GM12878 (cell line): ENCODE measurements around the gene VIL1. TPM values are rescaled to one million over a fixed set of nuclear protein-coding genes. Genes with fewer than 3 reads are reported as not detected.

Source experiments
- ATAC-seq: fragments of 200-7000 bp; cut with Tn5 transposase; 3 replicates; pipeline ENCODE4 v1.9.1; 2020; ENCODE audit warnings: mild to moderate bottlenecking, moderate library complexity
- BruUV-seq: library from RNA; stranded (reverse); fragments of 400-500 nt; replicated peaks from 2 replicates; lab custom pipeline; 2021; lab: Mats Ljungman, UMichigan
- CTCF ChIA-PET: fragments of 300-600 bp; sonication (Branson Sonifier 250); formaldehyde crosslinking; extraction: SDS; loops from one replicate; lab custom pipeline; 2021; ENCODE audit warnings: inconsistent platforms; lab: Yijun Ruan, JAX
- POLR2A ChIA-PET: fragments of 350-600 bp; formaldehyde crosslinking; extraction: SDS; loops from one replicate; lab custom pipeline; 2021; ENCODE audit warnings: inconsistent platforms; lab: Charles Lee
- RAD21 ChIA-PET: fragments of 300-600 bp; sonication (Branson Sonifier 250); formaldehyde crosslinking; loops from one replicate; lab custom pipeline; 2023; ENCODE audit warnings: antibody characterized with exemption; ENCODE audit not compliant: unreplicated experiment; lab: Charles Lee
- SMC1A ChIA-PET: fragments of 300-600 bp; sonication (Branson Sonifier 250); formaldehyde crosslinking; loops from one replicate; lab custom pipeline; 2023; ENCODE audit not compliant: unreplicated experiment, uncharacterized antibody; lab: Charles Lee
- DNase-seq: peaks from one replicate; pipeline ENCODE4 v3.0.0-alpha.2; 2011; ENCODE audit warnings: low read depth, low spot score
- FAIRE-seq: peaks from 3 replicates; lab custom pipeline; 2011; peaks lifted over from hg19 to GRCh38; lab: Jason Lieb, UNC
- H2AFZ ChIP-seq: 2 replicates; pipeline ENCODE4 v1.6.0; 2011; ENCODE audit warnings: low read depth, low read length, control low read depth; ENCODE audit not compliant: control insufficient read depth
- H3K27ac ChIP-seq: 2 replicates; pipeline ENCODE4 v1.5.1; 2011; ENCODE audit warnings: control low read depth; ENCODE audit not compliant: control insufficient read depth, insufficient read depth
- H3K27me3 ChIP-seq, 2 experiments: replicated peaks in 1 of 2; 2 replicates each; pipeline versions ENCODE4 v1.6.0 to v1.6.1; 2011; ENCODE audit warnings: low read length in 1 of 2; ENCODE audit not compliant: control insufficient read depth in 2 of 2, insufficient read depth in 2 of 2
- H3K36me3 ChIP-seq, 2 experiments: 2 replicates each; pipeline ENCODE4 v1.5.1; 2011; ENCODE audit warnings: low read length in 1 of 2; ENCODE audit not compliant: control insufficient read depth in 2 of 2, insufficient read depth in 2 of 2
- H3K4me1 ChIP-seq: 2 replicates; pipeline ENCODE4 v1.6.1; 2011; ENCODE audit warnings: mild to moderate bottlenecking, low read length, moderate library complexity, mixed read lengths; ENCODE audit not compliant: control insufficient read depth, insufficient read depth
- H3K4me2 ChIP-seq: 2 replicates; pipeline ENCODE4 v1.6.0; 2011; ENCODE audit warnings: control low read depth; ENCODE audit not compliant: control insufficient read depth, insufficient read depth
- H3K4me3 ChIP-seq: fragments of 200-600 bp; sonication (generic); 2 replicates; pipeline ENCODE4 v1.5.1; 2016
- H3K79me2 ChIP-seq: 2 replicates; pipeline ENCODE4 v1.6.0; 2011; ENCODE audit warnings: low read length; ENCODE audit not compliant: control insufficient read depth, insufficient read depth
- H3K9ac ChIP-seq: 2 replicates; pipeline ENCODE4 v1.8.0; 2011; ENCODE audit warnings: low read length, control low read depth, mixed read lengths; ENCODE audit not compliant: control insufficient read depth, insufficient read depth
- H3K9me3 ChIP-seq: replicated peaks from 3 replicates; pipeline ENCODE4 v1.5.1; 2011; ENCODE audit warnings: mild to moderate bottlenecking, low read length; ENCODE audit not compliant: control insufficient read depth, insufficient read depth
- H4K20me1 ChIP-seq: 2 replicates; pipeline ENCODE4 v1.6.0; 2011; ENCODE audit not compliant: control insufficient read depth, insufficient read depth
- BHLHE40 ChIP-seq, 2 experiments: fragments of 450-650 bp in 1 of 2; IDR thresholded peaks; 2 replicates each; pipeline ENCODE4 v1.6.1; 2011 to 2017; ENCODE audit warnings: low read depth in 2 of 2, borderline replicate concordance in 1 of 2, improper control_type of control experiment in 1 of 2, low read length in 1 of 2, mild to moderate bottlenecking in 1 of 2
- CHD4 ChIP-seq: fragments of 200-600 bp; sonication (generic); IDR thresholded peaks from 2 replicates; pipeline ENCODE4 v1.6.1; 2016; ENCODE audit warnings: mild to moderate bottlenecking
- HDAC6 ChIP-seq: fragments of 200-600 bp; sonication (generic); IDR thresholded peaks from one replicate; pipeline ENCODE4 v1.8.0; 2017; ENCODE audit warnings: antibody characterized with exemption; ENCODE audit not compliant: unreplicated experiment
- POLR2AphosphoS2 ChIP-seq: IDR thresholded peaks from 2 replicates; pipeline ENCODE4 v1.6.1; 2011; ENCODE audit warnings: low read depth, mild to moderate bottlenecking, low read length, improper control_type of control experiment, moderate library complexity
- SMAD1 ChIP-seq: fragments of 450-650 bp; IDR thresholded peaks from 2 replicates; pipeline ENCODE4 v1.6.1; 2018; ENCODE audit warnings: mild to moderate bottlenecking, low read depth; ENCODE audit not compliant: partially characterized antibody
- SREBF2 ChIP-seq: IDR thresholded peaks from 2 replicates; pipeline ENCODE4 v1.6.1; 2012; ENCODE audit warnings: mild to moderate bottlenecking, low read length
- STAT1 ChIP-seq: fragments of 450-650 bp; conservative IDR thresholded peaks from 2 replicates; pipeline ENCODE4 v1.6.1; 2014; ENCODE audit warnings: antibody characterized with exemption, mild to moderate bottlenecking
- STAT3 ChIP-seq: IDR thresholded peaks from 2 replicates; pipeline ENCODE4 v1.6.1; 2011; ENCODE audit warnings: low read depth, low read length, improper control_type of control experiment
- USF1 ChIP-seq: IDR thresholded peaks from 2 replicates; pipeline ENCODE4 v1.6.1; 2011; ENCODE audit warnings: borderline replicate concordance, low read depth, mild to moderate bottlenecking, moderate library complexity, mixed read lengths, low read length; ENCODE audit not compliant: insufficient read depth; ENCODE audit errors: extremely low read length
- WGBS: methylation state at CpG from one replicate; pipeline ENCODE4 v1.1.6; 2016; ENCODE audit warnings: low lambda C conversion rate; ENCODE audit not compliant: insufficient replicate concordance, insufficient coverage; ENCODE audit errors: missing lambda C conversion rate; 5-methylcytosine and 5-hydroxymethylcytosine counted together
- in situ Hi-C: fragments of 300-500 bp; cut with MboI; formaldehyde crosslinking; loops from 9 replicates; pipeline ENCODE4 v1.14.3; 2018; ENCODE audit warnings: mixed read lengths
- intact Hi-C: fragments of 100-400 bp; cut with micrococcal nuclease; formaldehyde crosslinking; loops from one replicate; pipeline ENCODE4 v1.14.2; 2022; ENCODE audit not compliant: unreplicated experiment
- polyA plus RNA-seq, 11 experiments: library from polyadenylated mRNA; depleted of rRNA in 4 of 11; unstranded in 6 of 11; stranded (reverse) in 5 of 11; fragments of >200 nt; fragmentation: Nextera tagmentation in 4 of 11; fragmentation: Illumina TruSeq in 1 of 11; extraction: Ambion mirVana in 4 of 11; extraction: Trizol in 1 of 11; gene quantifications; 1 replicate in 1 of 11; 2 replicates in 10 of 11; pipeline versions ENCODE4 v1.2.1 to v1.2.3, GENCODE V29; 2011 to 2016; ENCODE audit warnings: inconsistent platforms in 2 of 11, missing spikeins in 2 of 11, low read depth in 1 of 11
- total RNA-seq, 4 experiments: library from RNA; depleted of rRNA in 3 of 4; stranded (reverse); fragments of >200 nt in 3 of 4; fragmentation: Illumina TruSeq in 1 of 4; extraction: Trizol in 1 of 4; gene quantifications; 2 replicates each; pipeline versions ENCODE4 v1.2.1 to v1.2.3, GENCODE V29; 2013 to 2021

Gene VIL1
- total and polyA plus RNA-seq, 10 of the 15 experiments (the other 5 are each of a cell fraction or from before 2014, with no cell fraction given) = 0.03 to 1.9 (median 0.33) TPM

GRCh38 chr2:218401890-218402289 is 17.0 kb upstream of the VIL1 start:
- ChIA-PET CTCF (interaction anchor here (0.8 kb wide), 1 partner anchor 72 kb away, joined by 3 read pairs; no protein-coding TSS in a partner anchor), SMC1A (no interaction called here), POLR2A (interaction anchor here (0.8 to 1.3 kb wide), 2 partner anchors 72 to 257 kb away, joined by 4 read pairs; partner anchors contain the start of genes BCS1L and ZNF142), RAD21 (interaction anchor here (0.6 to 1.3 kb wide), 3 partner anchors 123 to 132 kb away, joined by 3 to 4 read pairs (median 3); partner anchors contain the start of genes AAMP and PNKD)
- Histone ChIP-seq H2AFZ (no peak overlapping the region), H3K27ac (no peak overlapping the region), H3K9me3 (no peaks in the 10 kb centered on the region), H3K9ac (peak overlapping the region; percentile 95; the same call in 1 of the 2 replicates), H3K4me2 (peak overlapping the region; percentile 92), H3K36me3 (peaks cover 7 to 10% of the 10 kb centered on the region in 2 experiments; a peak in 3 of 4 replicates), H3K27me3 (no peaks in the 10 kb centered on the region), H3K4me1 (peaks cover 30% of the 10 kb centered on the region), H4K20me1 (peaks cover 4% of the 10 kb centered on the region; the same call in 1 of the 2 replicates), H3K79me2 (peaks cover 46% of the 10 kb centered on the region), H3K4me3 (peak overlapping the region; percentile 90)
- TF ChIP-seq HDAC6 (no peak), STAT1 (no peak), SMAD1 (no peak), BHLHE40 (IDR thresholded peaks at IDR 0.05; ENCODE audit: borderline replicate concordance in 1 of 2, low read depth in 2 of 2, low read length in 1 of 2) (no peak), POLR2AphosphoS2 (no peak), STAT3 (no peak), SREBF2 (no peak), USF1 (no peak), CHD4 (no peak)
- no peak for ATAC-seq
- FAIRE-seq = no peak
- DNase-seq = no peak
- intact Hi-C loops = no loop called here
- BruUV-seq = no TSS peak
- 81% methylated on average over 9 of the region's 9 CpGs for WGBS
- in situ Hi-C loops = loop anchor here (10.0 kb wide), 1 partner anchor 443 kb away; no protein-coding TSS in a partner anchor
